Measurements from ENCODE around the gene LRRC55.

Gene LRRC55

GRCh38 chr11:57239348-57239747 lies 57.6 kb downstream of the LRRC55 start:
- FAIRE-seq = no peak

GRCh38 chr11:57240007-57240406 lies 58.3 kb downstream of the LRRC55 start:
- FAIRE-seq = no peak

- no peak for FAIRE-seq
Measured at GRCh38 chr11:57240757-57241156, 59.0 kb downstream of the LRRC55 start.
